Testis (tissue), 3 donors: Measurements from ENCODE around the gene GALNT17. TPM values are rescaled to one million over a fixed set of nuclear protein-coding genes. Genes with fewer than 3 reads are reported as not detected.

Experiments used
- DNase-seq: peaks from one replicate; pipeline ENCODE4 v3.0.0-alpha.2; 2019
- H3K27ac ChIP-seq, 2 donors: fragments of 200-600 bp; sonication (generic); one replicate each; pipeline ENCODE4 v1.5.1; 2019
- H3K27me3 ChIP-seq: fragments of 200-600 bp; sonication (generic); one replicate; pipeline ENCODE4 v1.5.1; 2019
- H3K36me3 ChIP-seq: fragments of 200-600 bp; sonication (generic); one replicate; pipeline ENCODE4 v1.5.1; 2017; ENCODE audit warnings: low read depth; ENCODE audit errors: missing control alignments
- H3K4me1 ChIP-seq: fragments of 200-600 bp; sonication (generic); one replicate; pipeline ENCODE4 v1.5.1; 2019
- H3K4me3 ChIP-seq, 2 donors: fragments of 200-600 bp; sonication (generic); one replicate each; pipeline ENCODE4 v1.5.1; 2017 to 2019
- H3K9me3 ChIP-seq: fragments of 200-600 bp; sonication (generic); one replicate; pipeline ENCODE4 v1.5.1; 2017
- CTCF ChIP-seq, 3 experiments: fragments of 450-650 bp in 2 of 3; fragments of 200-600 bp in 1 of 3; sonication (generic) in 1 of 3; IDR thresholded peaks; one replicate each; pipeline ENCODE4 v1.5.1; 2016 to 2019; ENCODE audit warnings: antibody characterized with exemption in 3 of 3, mild to moderate bottlenecking in 2 of 3, moderate library complexity in 1 of 3
- POLR2A ChIP-seq: fragments of 450-650 bp; IDR thresholded peaks from one replicate; pipeline ENCODE4 v1.6.1; 2017; ENCODE audit warnings: antibody characterized with exemption, mild to moderate bottlenecking, moderate library complexity
- WGBS, 2 donors: methylation state at CpG; one replicate each; pipeline ENCODE4 v1.1.5; 2018; 5-methylcytosine and 5-hydroxymethylcytosine counted together
- intact Hi-C: fragments of 100-400 bp; cut with DNase I; formaldehyde crosslinking; loops from one replicate; pipeline ENCODE4 v1.15.1; 2023; ENCODE audit warnings: low total_unique reads
- polyA plus RNA-seq: library from polyadenylated mRNA; stranded (reverse); fragments of 350-450 nt; fragmentation: Illumina TruSeq; extraction: RNeasy Lipid Tissue Mini Kit (QIAGEN cat#74804); gene quantifications from one replicate; pipeline ENCODE4 v1.2.3, GENCODE V29; 2014; ENCODE audit warnings: low read depth, low replicate concordance; ENCODE audit not compliant: insufficient read depth
- total RNA-seq, 2 donors: library from RNA; depleted of rRNA; stranded (reverse); fragments of >200 nt; gene quantifications; one replicate each; pipeline ENCODE4 v1.2.3, GENCODE V29; 2016

Gene GALNT17
- total and polyA plus RNA-seq, 3 donors from 2014 or later, result 10.9 to 39.1 (median 29.4) TPM

GRCh38 chr7:71504697-71505441, 372.9 kb downstream of the GALNT17 start:
- no peak for TF ChIP-seq POLR2A
- no peak for TF ChIP-seq CTCF (IDR thresholded peaks at IDR 0.05)
- Histone ChIP-seq H3K4me3 (no peak overlapping the region), H3K27ac (no peak overlapping the region), H3K36me3 (no peaks in the 10 kb centered on the region), H3K4me1 (no peaks in the 10 kb centered on the region), H3K9me3 (no peaks in the 10 kb centered on the region), H3K27me3 (no peaks in the 10 kb centered on the region)
- DNase-seq, result no peak
- WGBS, 2 donors, result 87 to 94% methylated on average over 7 of the region's 7 CpGs
- intact Hi-C loops, result no loop called here

GRCh38 chr7:71506822-71507221, 374.9 kb downstream of the GALNT17 start:
- no peaks in the 10 kb centered on the region for H3K27me3 ChIP-seq
- H3K36me3 ChIP-seq, result no peaks in the 10 kb centered on the region
- TF ChIP-seq CTCF (IDR thresholded peaks at IDR 0.05) (no peak), POLR2A (no peak)
- no peak overlapping the region for H3K27ac ChIP-seq
- 90 to 93% methylated on average over 6 of the region's 6 CpGs for WGBS, 2 donors
- no peaks in the 10 kb centered on the region for H3K9me3 ChIP-seq
- H3K4me3 ChIP-seq, result no peak overlapping the region
- no peak for DNase-seq
- intact Hi-C loops, result no loop called here
- H3K4me1 ChIP-seq, result no peaks in the 10 kb centered on the region

- intact Hi-C loops, result no loop called here
- Histone ChIP-seq H3K27ac (no peak overlapping the region), H3K4me1 (no peaks in the 10 kb centered on the region), H3K4me3 (no peak overlapping the region), H3K27me3 (no peaks in the 10 kb centered on the region), H3K9me3 (no peaks in the 10 kb centered on the region), H3K36me3 (no peaks in the 10 kb centered on the region)
- WGBS, 2 donors, result 74 to 82% methylated on average over 13 to 14 of the region's 14 CpGs
- TF ChIP-seq CTCF (IDR thresholded peaks at IDR 0.05) (no peak), POLR2A (no peak)
- DNase-seq, result no peak
Observed at GRCh38 chr7:71507680-71508602, 376.0 kb downstream of the GALNT17 start.

- intact Hi-C loops, result no loop called here
- TF ChIP-seq POLR2A, result no peak
- no peak for TF ChIP-seq CTCF (IDR thresholded peaks at IDR 0.05)
- DNase-seq, result no peak
- Histone ChIP-seq H3K36me3 (no peaks in the 10 kb centered on the region), H3K27me3 (no peaks in the 10 kb centered on the region), H3K4me3 (no peak overlapping the region), H3K4me1 (no peaks in the 10 kb centered on the region), H3K9me3 (no peaks in the 10 kb centered on the region), H3K27ac (no peak overlapping the region)
- 84 to 93% methylated on average over 1 of the region's 1 CpG for WGBS, 2 donors
Observed at GRCh38 chr7:71509381-71509780, 377.4 kb downstream of the GALNT17 start.
